NCI-H510A treated with DMSO at 0.1 percent for 48 hours (cell line): ENCODE results near the gene SEC14L1.
A peak's percentile ranks its signal among the peaks of the same experiment; 100 is the strongest.
"Not testable (repeated sequence)": the region's sequence is repeated elsewhere in the genome, so short reads cannot be mapped to it uniquely, and the experiment has no call there.

Source experiments
- DNase-seq: peaks from one replicate; lab custom pipeline; 2025; lab: John Stamatoyannopoulos, UW

SEC14L1 gene

GRCh38 chr17:77116371-77116860 lies 24.4 kb upstream of the SEC14L1 start:
- no peak for DNase-seq

GRCh38 chr17:77117415-77117814 lies 23.4 kb upstream of the SEC14L1 start:
- no peak for DNase-seq

GRCh38 chr17:77118251-77118928 lies 22.4 kb upstream of the SEC14L1 start:
- DNase-seq = no peak

GRCh38 chr17:77119668-77120301 lies 21.0 kb upstream of the SEC14L1 start:
- no peak for DNase-seq

- no peak for DNase-seq
Observed at GRCh38 chr17:77120868-77121267, 19.9 kb upstream of the SEC14L1 start.

- no peak for DNase-seq
Observed at GRCh38 chr17:77124192-77124889, 16.4 kb upstream of the SEC14L1 start.

GRCh38 chr17:77125432-77125901 lies 15.3 kb upstream of the SEC14L1 start:
- DNase-seq = no peak

- peak; percentile 85 for DNase-seq
Observed at GRCh38 chr17:77126519-77126918, 14.2 kb upstream of the SEC14L1 start.

- no peak for DNase-seq
Observed at GRCh38 chr17:77127735-77128361, 12.9 kb upstream of the SEC14L1 start.

GRCh38 chr17:77128896-77129567 lies 11.7 kb upstream of the SEC14L1 start:
- DNase-seq = no peak

- no peak for DNase-seq
Observed at GRCh38 chr17:77129568-77130301, 11.0 kb upstream of the SEC14L1 start.

GRCh38 chr17:77130525-77130924 lies 10.2 kb upstream of the SEC14L1 start:
- DNase-seq = no peak

- no peak for DNase-seq
Observed at GRCh38 chr17:77131904-77132303, 8.9 kb upstream of the SEC14L1 start.

- DNase-seq = no peak
Observed at GRCh38 chr17:77132411-77133086, 8.2 kb upstream of the SEC14L1 start.

GRCh38 chr17:77133087-77133638 lies 7.6 kb upstream of the SEC14L1 start:
- no peak for DNase-seq

GRCh38 chr17:77136420-77136767 lies 4.4 kb upstream of the SEC14L1 start:
- no peak for DNase-seq

GRCh38 chr17:77137111-77137510 lies 3.7 kb upstream of the SEC14L1 start:
- no peak for DNase-seq

- not testable (repeated sequence) for DNase-seq
Observed at GRCh38 chr17:77137886-77138285, 2.9 kb upstream of the SEC14L1 start.

- DNase-seq = peak; percentile 95
Observed at GRCh38 chr17:77140166-77140877, 447 bp upstream of the SEC14L1 start.
